ENCODE measurements around the gene APBB2. TPM values are rescaled to one million over a fixed set of nuclear protein-coding genes. Genes with fewer than 3 reads are reported as not detected.

The APBB2 gene
- total and polyA plus RNA-seq, 2 of the 4 experiments (the other 2 are of a cell fraction) = 47.9 to 75.5 TPM

- dilution Hi-C loops (cut with HindIII; ENCODE audit: low sequenced_read_pairs, unreplicated experiment) = no loop called here
- Histone ChIP-seq H4K20me1 (ENCODE audit: insufficient read depth, low read length) (no peaks in the 10 kb centered on the region), H2AFZ (replicated peaks; ENCODE audit: low read length, poor library complexity) (no peak overlapping the region), H3K4me3 (ENCODE audit: insufficient read depth, low read depth, low read length) (no peak overlapping the region), H3K9ac (ENCODE audit: low read depth, low read length) (no peak overlapping the region), H3K4me1 (ENCODE audit: control insufficient read depth, insufficient read depth, low read length) (no peaks in the 10 kb centered on the region), H2BK5ac (ENCODE audit: low read depth, low read length, poor library complexity, severe bottlenecking) (no peak overlapping the region), H2BK20ac (ENCODE audit: low read depth, low read length) (no peak overlapping the region), H4K8ac (ENCODE audit: low read depth in 2 of 2, low read length in 2 of 2) (no peak overlapping the region), H3K9me1 (ENCODE audit: insufficient read depth, low read length) (peaks cover 3% of the 10 kb centered on the region; the same call in 1 of the 2 replicates), H4K91ac (ENCODE audit: insufficient read depth, low read depth, low read length) (no peak overlapping the region), H3K18ac (ENCODE audit: low read depth, low read length) (no peak overlapping the region), H3K27ac (ENCODE audit: insufficient read depth, low read length) (no peak overlapping the region), H2BK15ac (ENCODE audit: low read depth, low read length) (no peak overlapping the region), H3K4me2 (ENCODE audit: low read depth, low read length) (no peak overlapping the region), H2AK5ac (ENCODE audit: low read depth, low read length) (no peak overlapping the region), H4K5ac (ENCODE audit: low read depth, low read length) (no peak overlapping the region), H3K4ac (ENCODE audit: low read depth, low read length) (no peak overlapping the region), H3K79me1 (ENCODE audit: low read depth in 1 of 2, low read length in 2 of 2) (peaks cover 7 to 10% of the 10 kb centered on the region in 2 experiments; a peak in 2 of 4 replicates), H2BK120ac (ENCODE audit: low read depth, low read length) (no peak overlapping the region), H3K9me3 (ENCODE audit: control insufficient read depth, insufficient read depth, low read length) (no peaks in the 10 kb centered on the region), H2AK9ac (replicated peaks; ENCODE audit: low read depth, low read length, poor library complexity) (no peak overlapping the region), H3K14ac (replicated peaks; ENCODE audit: low read depth, low read length) (no peak overlapping the region), H3K27me3 (ENCODE audit: control insufficient read depth, insufficient read depth, low read length) (no peaks in the 10 kb centered on the region), H3K56ac (ENCODE audit: extremely low read depth, insufficient read depth, low read length) (no peak overlapping the region), H3K23ac (ENCODE audit: low read depth, low read length) (no peak overlapping the region), H3K36me3 (ENCODE audit: control insufficient read depth, insufficient read depth, low read length) (no peaks in the 10 kb centered on the region)
- in situ Hi-C loops (cut with MboI; ENCODE audit: low sequenced_read_pairs) = no loop called here
- BruUV-seq (replicated peaks) = no TSS peak
- WGBS, 2 experiments (ENCODE audit: extremely low coverage in 2 of 2, insufficient read length in 1 of 2) = no CpG with 5 or more reads among the region's 3 CpGs
- DNase-seq = no peak
- intact Hi-C loops (cut with micrococcal nuclease) = no loop called here
- ATAC-seq (ENCODE audit: low read depth) = no peak
- TF ChIP-seq FOS (IDR thresholded peaks at IDR 0.05; ENCODE audit: low read depth, low read length) (no peak), MXI1 (IDR thresholded peaks at IDR 0.05; ENCODE audit: borderline replicate concordance, low read depth, low read length) (no peak), SMC3 (IDR thresholded peaks at IDR 0.05; ENCODE audit: low read depth, low read length) (no peak), NFE2L2 (IDR thresholded peaks at IDR 0.05; ENCODE audit: low read depth, low read length) (no peak), CTCF (conservative IDR thresholded peaks at IDR 0.05; ENCODE audit: low read depth, low read length) (no peak), CEBPB (IDR thresholded peaks at IDR 0.05; ENCODE audit: low read depth, low read length) (no peak), RFX5 (IDR thresholded peaks at IDR 0.05; ENCODE audit: low read depth, low read length) (no peak), BHLHE40 (IDR thresholded peaks at IDR 0.05; ENCODE audit: low read depth, low read length) (no peak), ELK1 (IDR thresholded peaks at IDR 0.05; ENCODE audit: borderline replicate concordance, low read depth, low read length) (no peak), POLR2A (IDR thresholded peaks at IDR 0.05; ENCODE audit: low read depth, low read length) (no peak), MAZ (IDR thresholded peaks at IDR 0.05; ENCODE audit: borderline replicate concordance, low read depth, low read length) (no peak), MAFK (IDR thresholded peaks at IDR 0.05; ENCODE audit: low read depth, low read length) (no peak), RCOR1 (IDR thresholded peaks at IDR 0.05; ENCODE audit: insufficient replicate concordance, low read length) (no peak)
- ChIA-PET CTCF (interaction anchor here (0.6 kb wide), 1 partner anchor 14 kb away, joined by 3 read pairs; no protein-coding TSS in a partner anchor), POLR2A (ENCODE audit: unreplicated experiment) (no interaction called here)
Measured at GRCh38 chr4:41039317-41039716, 175.0 kb downstream of the APBB2 start.

Measured in IMR-90 (cell line).